GM19372 (cell line): ENCODE measurements around the gene GPR107.

Source experiments
- ATAC-seq: cut with Tn5 transposase; IDR thresholded peaks from one replicate; pipeline ENCODE4 v1.9.1; 2021; ENCODE audit warnings: mild to moderate bottlenecking, low read depth, moderate library complexity; ENCODE audit not compliant: unreplicated experiment

GPR107 gene

DNA sequence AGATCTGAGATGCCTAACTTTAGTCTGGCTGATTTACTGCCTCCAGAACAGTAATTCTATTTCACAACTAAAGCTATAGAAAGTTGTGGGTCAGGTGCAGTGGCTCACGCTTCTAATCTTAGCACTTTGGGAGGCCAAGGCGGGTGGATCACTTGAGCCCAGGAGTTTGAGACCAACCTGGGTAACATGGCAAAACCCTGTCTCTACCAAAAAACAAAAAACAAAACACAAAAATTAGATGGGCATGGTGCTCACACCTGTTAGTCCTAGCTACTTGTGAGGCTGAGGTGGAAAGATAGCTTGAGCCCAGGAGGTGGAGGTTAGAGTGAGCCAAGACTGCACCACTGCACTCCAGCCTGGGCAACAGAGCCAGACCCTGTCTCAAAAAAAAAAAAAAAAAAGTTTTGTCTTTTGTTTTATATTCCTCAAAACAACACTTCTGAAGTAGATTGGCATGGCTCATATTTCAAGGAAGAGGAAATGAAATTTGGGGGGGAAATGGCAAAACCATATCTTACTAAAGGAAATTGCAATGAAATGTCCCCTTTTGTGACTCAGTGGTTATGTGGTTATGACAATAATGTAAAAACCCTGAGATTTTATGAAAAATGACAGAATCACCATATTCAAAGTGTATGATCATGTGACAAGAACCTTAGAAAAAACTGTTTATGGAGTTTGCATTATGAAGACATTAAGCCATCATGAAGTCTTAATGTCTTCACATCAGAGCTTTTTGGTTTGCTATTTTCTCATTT lies 26.9 kb upstream of the GPR107 start:
- no peak for ATAC-seq

DNA sequence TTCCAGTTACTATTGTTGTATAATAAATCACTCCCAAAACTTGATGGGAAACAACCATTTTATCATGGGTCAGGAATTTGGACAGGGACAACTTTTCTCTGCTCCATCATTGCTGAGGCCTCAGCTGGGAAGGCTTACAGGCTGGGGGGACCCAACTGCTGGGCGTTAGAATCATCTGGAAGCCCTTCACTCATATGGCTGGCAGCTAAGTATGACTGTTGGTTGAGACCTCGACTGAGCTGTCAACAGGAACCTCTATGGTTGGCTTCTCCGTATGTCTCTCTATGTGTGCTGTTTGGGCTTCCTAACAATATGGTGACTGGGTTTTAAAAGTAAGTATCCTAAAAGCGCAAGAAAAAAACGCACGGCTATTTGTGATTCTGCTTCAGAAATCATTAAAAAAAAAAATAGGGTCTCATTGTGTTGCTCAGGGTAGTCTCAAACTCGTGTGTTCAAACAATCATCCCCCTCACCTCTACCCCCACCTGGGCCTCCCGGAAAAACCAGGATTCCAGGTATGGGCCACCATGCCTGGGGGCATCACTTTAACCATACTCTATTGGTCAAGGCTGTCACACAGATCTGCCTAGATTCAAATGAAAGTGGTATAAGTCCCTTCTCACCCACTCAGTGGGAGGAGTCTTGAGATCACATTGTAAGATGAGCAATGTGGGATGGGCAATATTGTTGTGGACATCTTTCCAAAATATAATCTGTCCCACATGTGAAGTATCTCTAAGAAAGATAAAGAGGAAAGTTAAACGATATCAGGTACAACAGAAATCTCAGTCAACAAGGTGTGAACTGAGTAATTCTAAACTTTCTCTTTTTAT lies 26.0 kb upstream of the GPR107 start:
- ATAC-seq, result no peak

DNA sequence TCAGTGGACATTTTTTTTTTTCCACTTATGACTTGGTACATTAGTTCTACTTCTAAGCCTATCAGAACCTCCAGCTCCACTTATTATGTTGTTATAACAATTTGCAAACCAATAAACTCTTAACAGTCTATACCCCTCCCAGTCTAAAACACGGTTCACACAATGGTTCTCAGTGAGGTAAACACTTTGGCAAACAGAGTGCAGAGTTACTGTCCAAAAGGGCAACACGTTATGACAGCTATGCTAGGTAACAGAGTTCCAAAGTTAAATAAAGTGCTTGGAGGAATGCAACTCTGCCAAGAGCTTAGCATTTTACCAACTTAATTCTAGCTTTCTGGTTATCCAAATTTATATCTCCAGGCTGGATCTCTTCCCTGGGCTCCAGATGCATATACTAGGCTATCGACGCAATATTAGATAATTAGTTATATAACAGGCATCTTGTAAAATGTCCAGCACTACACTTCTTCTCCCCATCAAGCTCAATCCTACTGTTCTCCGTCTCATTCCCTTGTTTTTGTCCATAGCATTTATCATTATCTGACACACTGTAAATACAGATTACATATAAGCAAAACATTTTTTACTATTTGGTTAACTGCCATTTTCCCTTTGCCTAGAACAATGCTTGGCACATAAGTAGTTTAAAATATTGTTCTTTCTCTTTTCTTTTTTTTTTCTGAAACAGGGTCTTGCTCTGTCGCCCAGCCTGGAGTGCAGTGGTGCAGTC lies 25.0 kb upstream of the GPR107 start:
- ATAC-seq, result no peak

DNA sequence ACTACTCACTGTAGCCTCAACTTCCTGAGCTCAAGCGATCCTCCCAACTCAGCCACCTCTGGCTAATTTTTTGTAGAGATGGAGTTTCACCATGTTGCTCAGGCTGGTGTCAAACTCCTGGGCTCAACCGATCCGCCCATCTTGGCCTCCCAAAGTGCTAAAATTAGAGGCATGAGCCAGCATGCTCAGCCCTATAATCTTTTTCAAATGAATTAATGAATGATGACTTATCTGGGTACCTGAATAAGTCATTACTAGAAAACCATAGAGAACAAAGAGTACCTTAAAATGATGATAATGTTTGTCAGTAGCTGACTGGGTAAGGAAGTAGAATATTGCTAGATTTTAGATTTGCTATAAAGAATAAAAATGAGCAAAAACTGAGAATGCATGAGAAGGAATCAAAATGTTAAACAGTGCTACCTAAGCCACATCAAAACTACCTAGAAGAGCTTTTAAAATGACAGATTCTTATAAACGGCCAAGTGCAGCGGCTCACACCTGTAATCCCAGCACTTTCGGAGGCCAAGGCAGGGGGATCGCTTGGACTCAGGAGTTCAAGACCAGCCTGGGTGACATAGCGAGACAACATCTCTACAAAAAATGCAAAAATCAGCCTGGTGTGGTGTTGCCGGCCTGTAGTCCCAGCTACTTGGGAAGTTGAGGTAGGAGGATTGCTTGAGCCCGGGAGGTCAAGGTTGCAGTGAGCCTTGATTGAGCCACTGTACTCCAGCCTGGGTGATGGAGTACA lies 24.3 kb upstream of the GPR107 start:
- ATAC-seq, result no peak

DNA sequence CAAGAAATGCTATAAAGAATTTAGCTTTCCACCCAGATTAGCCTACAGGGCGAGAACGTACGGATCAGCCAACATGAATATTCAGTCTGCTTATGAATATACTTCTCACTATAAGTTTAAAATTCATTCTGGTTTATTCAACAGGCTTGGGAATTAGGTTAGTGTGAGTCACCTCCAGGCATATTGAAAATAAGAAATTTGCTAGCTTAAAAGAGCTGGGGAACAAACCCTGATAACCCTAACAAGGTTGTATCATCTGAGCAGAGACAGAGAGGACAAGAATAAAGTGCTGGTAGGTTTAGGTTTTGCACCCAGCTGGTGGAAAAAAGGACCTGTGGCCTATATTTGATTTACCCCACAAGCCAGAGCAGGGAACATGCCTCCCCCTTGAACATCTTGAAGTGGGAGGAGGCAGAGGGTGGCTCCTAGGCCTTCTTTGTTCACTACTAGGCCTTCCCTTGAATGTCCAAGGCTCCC lies 23.0 kb upstream of the GPR107 start:
- no peak for ATAC-seq

DNA sequence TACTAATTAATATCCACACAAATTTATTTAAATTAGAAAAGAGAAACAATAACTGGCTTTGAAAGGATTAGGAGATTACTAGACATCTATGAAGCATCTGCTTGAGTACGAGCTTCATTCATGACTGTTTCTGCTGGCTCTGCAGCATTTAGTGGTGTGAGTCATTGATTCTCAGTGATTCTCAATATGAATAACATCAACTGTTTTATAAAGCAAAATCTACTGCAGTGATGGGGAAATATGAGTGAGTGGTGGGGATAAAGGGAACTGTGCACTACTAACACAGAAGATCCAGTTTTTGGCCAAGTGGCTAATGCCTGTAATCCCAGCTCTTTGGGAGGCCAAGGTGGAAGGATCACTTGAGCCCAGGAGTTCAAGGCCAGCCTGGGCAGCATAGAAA lies 19.1 kb upstream of the GPR107 start:
- no peak for ATAC-seq

DNA sequence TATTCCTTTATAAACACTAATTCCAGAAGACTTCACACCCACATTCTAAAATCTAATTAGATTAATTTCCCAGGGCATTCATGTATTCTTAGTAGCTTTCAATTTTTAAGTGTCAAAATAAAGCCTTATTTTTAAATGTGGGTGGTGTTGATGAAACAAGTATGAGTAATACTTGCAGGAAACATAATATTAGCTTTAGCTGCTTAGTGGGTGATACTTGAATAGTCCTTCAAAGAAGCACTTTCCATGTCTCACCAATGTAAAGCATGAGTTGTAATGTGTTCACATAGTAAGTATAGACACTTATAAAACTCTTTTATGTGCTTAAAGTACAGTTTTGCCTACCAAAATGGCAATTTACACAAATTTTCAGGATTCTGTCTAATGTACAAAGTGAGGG lies 17.6 kb upstream of the GPR107 start:
- no peak for ATAC-seq

DNA sequence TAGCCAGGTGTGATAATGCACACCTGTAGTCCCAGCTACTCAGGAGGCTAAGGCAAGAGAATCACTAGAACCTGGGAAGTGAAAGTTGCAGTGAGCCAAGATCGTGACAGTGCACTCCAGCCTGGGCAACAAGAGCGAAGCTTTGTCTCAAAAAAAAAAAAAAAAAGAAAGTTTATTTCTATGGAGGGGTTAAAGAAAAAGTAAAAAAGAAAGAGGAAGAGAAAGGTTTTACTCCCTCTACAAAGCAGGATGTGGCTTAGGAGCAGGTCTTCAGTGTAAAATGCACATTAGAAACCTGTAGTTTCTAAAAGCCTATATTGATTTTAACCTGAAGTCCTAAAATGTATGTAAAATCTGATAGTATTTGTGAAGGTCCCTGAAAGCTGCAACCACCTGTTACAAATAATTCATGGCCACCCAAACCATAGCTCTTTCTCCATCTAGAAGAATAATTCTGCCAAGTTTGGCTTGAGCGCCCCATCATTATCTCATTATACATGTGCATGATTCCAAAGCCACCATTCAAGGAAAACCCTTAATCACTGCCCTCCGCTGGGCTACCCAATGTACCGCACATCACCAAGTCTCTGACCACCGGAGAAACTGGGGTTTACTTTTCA lies 14.1 kb upstream of the GPR107 start:
- no peak for ATAC-seq

DNA sequence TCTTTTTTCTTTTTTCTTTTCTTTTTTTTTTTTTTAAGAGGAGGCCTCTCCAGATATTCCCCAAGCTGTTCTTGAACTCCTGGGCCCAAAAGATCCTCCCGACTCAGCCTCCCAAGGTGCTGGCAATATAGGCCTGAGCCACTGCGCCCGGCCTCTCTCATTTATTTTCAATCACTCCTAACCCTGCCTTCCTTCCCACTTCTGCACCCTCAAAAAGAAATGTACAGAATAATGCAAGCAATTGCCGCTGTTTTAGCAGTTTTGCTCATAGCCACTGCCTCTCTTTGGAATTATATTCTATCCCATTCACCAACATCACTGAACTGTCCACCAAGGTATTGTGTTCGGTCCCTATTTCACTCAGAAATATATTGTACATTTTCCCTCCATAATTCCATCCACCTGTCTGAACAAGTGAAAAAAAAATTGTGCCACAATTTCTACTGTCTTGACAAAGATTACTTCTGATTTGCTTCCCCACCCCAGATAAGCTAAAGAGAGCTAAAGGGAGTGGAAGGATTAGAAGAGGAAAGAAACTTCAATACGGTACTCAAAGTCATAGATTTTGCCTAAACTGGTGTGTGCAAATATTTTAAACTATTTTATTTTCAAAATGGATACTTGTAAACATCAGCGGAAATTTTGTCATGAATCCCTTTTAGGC lies 12.6 kb upstream of the GPR107 start:
- ATAC-seq, result no peak

DNA sequence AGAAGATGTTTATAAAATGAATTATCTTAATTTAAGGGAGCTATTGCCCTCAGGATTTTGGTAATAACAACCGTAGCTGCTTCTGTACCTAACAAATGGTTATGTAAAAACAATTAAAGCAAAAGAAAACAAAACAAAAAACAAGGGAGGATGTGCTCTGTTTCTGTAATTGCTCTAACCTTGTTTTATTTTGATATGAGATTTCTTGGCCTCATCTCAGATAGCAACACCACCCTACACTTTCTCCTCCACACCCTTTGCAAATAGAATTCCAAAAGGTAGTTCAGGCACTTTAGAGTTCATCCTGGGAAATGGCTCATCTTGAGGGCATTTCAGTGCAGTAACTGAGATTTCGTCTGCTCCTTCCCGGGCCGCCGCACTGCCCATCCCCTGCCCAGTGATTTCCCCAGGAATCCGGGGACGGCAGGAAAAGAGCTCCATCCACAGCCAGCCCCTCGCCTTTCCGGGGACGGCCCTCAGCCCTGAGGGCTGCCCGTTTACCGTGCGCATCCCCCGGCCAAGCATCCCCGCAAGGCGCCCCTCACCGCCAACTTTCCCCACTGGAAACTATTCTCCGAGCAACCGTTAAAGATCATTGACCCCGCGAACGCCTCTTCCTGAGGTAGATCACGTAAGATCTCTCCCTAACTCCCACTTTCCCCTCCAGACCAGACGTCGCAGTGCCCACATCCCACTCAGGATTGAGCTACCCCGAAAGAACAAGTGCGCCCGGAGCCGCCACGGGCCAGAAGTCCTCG lies 11.9 kb upstream of the GPR107 start:
- no peak for ATAC-seq

DNA sequence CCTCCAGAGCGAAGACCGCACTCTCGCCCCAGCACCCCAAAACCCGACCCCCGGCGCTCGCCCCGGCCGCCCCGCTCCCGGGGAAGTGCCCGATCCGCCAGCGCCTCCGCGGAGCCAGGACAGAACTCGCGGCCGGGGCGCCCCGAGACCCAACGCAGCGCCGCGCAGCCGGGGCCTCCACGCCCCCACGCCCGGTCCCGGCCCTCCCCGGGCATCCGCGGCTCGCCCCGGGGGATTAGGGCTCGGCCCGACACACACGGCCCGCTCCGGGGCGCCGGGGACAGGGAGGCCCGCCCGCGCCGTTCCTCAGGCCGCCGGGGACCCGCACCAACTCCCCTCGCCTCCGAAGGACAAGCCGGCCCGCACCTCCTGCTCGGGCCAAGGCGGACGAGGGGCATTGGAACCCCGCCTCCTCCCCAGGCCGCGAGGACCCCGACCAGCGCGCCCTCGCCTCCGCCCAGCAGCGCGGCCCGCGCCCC lies 11.3 kb upstream of the GPR107 start:
- no peak for ATAC-seq

DNA sequence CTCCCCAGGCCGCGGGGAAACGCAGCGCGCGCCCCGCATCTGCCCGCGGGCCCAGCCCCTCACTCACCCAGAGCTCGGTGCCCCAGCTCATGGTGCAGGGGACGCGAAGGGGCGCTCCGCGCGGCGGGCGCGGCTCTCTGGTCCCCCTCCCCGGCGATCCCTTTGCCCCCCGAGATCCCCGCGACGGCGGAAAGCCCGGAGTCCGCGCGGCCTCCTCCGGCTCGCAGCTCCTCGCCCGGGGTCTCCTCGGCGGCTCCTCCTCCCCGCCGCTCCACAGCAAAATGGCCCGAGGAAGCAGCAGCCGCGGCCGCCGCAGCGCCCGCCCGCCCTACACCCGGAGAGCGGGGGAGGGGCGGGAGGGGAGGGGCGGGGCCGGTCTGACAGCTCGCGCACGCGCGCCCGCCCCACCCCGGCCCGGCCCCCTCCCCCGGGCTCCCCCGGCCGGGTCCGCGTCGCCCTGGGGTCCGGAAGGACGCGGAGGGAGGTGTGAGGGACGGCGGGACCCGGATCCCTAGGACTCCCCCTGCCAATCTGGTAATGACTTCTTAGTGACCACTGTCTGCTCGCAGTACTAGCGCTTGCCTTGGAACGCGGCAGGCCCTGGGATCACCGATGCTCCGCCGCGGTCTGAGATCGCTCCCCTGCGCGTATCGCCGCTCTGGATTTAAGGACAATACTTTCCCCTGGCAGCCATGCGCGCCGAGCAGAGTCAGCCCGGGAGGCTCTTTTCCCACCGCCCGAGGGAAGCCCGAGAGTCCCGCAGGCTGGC lies 10.6 kb upstream of the GPR107 start, which contains the start of gene FNBP1:
FNBP1 (minus strand) TSS at position 305 of the 769 bp plus-strand sequence; CDS start at position 91, 214 bp downstream.
- peak; percentile 48 for ATAC-seq

DNA sequence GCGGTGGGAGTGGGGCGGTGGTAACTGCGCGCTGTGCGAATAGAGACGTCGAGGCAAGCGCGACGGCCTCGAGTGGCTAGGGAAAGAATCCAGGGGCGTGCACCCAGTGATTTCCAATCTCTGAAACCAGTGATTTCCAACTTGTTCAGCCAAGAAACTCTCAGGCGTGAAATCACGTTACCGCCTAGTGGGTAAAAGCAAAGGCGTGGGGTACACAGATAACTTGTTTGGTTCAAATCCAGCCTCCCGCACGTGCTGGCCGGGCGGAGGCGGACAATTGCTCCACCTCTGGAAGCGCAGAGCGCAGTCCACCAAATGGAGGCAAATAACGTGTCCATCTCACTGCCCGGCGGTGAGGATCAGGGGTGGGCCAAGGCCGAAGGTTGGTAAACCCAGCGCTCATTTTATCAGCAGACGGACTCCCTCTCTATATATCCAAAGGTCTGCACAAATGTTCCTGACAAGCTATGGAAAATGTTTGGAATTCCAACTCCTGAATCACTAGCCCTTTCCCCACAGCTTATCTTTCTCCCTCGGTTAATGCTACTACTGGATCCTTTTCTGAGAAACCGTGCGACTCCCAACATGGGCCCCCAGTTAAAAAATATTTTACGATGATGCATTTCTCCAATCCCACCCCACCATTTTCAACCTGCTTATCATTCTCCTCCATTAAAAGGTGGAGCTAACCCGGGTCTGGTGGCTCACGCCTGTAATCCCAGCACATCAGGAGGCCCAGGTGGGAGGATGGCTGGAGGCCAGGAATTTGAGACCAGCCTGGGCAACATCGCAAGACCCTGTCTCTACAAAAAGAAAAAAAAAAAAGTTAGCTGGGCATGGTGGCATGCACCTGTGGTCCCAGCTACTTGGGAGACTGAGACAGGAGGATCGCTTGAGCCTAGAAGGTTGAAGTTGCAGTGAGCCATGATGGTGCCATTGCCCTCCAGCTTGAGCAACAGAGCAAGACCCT lies 9.8 kb upstream of the GPR107 start:
- no peak for ATAC-seq

DNA sequence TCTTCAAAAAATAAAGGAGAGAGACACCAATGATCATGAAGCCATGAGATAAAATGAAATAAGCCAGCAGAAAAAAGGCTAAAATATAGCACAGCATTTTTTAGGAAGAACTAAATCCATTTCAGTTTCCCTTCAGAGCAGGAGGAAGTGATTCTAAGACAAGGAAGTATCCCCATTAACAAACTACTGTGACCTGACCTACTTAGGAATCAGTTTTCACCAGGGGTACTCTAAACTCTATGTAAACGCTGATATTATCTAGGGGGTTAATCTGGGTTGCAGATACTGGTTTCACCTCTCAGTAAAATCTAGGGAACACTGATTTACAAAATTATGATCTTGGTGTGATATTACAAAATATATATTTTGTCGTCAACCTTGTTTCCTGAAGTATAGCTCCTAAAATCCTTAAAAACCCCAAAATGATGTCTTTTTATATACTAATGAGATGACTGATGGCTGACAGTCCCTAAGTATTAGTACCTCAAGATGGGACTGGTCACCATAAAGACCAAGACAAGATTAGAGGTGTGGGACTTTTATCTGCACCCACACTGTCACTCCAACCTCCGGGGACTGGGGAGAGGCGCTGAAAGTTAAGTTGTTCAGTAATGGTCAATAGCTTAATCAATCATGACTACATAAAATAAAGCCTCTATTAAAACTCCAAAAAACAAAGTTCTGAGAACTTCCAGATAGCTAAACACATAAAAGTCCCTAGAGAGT lies 7.8 kb upstream of the GPR107 start:
- ATAC-seq, result no peak

DNA sequence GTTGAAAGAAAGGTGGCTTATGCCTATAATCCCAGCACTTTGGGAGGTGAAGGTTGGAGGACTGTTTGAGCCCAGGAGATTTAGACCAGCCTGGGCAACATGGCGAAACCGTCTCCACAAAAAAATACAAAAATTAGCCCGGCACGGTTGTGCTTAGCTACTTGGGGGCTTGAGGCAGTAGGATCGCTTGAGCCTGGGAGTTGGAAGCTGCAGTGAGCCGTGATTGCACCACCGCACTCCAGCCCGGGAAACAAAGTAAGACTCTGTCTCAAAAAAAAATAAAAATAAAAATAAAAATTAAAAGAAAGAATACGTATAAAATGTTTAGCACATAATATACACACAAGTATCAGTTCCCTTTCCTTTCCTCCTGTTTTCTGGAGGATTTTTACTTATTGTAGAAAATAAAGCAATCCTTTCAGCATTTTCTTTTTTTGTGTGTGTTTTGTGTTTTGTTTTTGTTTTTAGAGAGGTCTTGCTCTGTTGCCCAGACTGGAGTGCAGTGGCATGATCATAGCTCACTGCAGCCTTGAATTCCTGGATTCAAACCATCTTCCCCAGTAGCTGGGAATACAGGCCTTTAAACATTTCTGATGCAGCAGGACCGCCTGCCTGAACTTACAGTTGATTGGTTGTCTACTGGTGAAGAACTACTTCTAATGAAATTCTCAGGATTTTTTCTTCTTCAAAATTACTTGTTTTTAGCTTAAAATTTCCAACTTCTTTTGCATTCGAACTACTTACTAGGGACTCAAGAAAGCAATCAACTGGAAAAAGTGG lies 4.1 kb upstream of the GPR107 start:
- ATAC-seq, result no peak
